ENCODE results near the gene GPR65.

- TF ChIP-seq POLR2AphosphoS5 (IDR thresholded peaks at IDR 0.05; ENCODE audit: low read depth) (no peak), CTCF (IDR thresholded peaks at IDR 0.05; ENCODE audit: insufficient read depth, low read length) (no peak), REST (IDR thresholded peaks at IDR 0.05; ENCODE audit: insufficient replicate concordance, low read depth) (no peak), GABPA (IDR thresholded peaks at IDR 0.05; ENCODE audit: low read depth) (no peak)
Measured at GRCh38 chr14:88044444-88044758, 39.5 kb downstream of the GPR65 start.
